ENCODE data around the gene ZER1.

The ZER1 gene

DNA sequence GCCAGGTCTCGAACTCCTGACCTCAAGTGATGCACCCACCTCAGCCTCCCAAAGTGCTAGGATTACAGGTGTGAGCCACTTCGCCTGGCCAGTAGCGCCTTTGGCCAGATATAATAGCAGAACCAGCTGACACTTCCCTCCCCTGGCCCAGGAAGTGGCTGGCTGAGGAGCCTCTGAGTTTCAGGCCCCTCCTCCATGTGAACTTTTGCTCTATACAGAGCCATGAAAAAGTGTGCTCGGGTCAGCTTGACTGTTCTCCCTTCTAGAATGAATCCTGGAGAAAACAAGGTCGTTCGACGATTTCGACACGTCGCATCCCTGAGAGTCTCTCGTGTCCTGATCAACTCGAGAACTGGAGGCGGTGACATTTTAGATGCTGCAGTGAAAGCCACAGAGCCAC lies 39.2 kb downstream of the ZER1 start:
- DNase-seq, result no peak

DNA sequence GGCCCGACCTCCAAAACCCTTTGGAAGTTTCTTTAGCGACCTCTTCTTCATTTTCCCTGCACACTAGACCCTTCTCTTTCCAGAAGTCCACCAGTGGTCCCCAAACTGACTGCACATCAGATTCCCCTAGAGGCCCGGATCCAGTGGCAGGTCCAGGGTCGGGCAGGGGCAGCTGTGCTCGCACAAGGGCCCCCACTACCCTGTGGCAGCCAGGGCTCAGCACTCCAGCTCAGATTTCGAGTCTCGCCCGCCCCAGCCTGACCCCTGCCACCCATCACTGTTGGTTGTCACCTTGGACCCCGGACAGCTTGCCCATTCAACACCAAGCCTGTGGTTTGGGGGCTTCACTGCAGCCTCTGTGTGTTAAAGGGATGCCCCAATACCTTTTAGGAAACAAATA lies 40.0 kb downstream of the ZER1 start:
- no peak for DNase-seq

DNA sequence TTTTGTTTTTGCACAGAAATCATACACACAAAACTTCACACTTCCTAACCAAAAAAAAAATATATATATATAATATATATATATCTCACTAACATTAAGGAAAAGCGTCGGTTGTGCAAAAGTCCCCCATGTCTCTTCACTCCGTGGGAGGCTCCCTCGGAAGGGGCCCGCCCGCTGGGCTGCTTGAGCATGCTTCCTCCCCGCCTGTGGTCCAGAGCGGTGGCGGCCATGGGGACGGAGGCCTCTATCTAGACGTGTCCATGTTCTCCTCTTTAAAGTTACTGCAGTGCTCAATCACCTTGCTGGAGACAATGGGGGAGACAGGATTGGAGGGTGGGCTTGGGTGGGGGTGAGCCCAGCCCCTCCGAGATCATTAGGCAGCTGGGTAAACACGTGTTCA lies 40.6 kb downstream of the ZER1 start:
- DNase-seq, result no peak

DNA sequence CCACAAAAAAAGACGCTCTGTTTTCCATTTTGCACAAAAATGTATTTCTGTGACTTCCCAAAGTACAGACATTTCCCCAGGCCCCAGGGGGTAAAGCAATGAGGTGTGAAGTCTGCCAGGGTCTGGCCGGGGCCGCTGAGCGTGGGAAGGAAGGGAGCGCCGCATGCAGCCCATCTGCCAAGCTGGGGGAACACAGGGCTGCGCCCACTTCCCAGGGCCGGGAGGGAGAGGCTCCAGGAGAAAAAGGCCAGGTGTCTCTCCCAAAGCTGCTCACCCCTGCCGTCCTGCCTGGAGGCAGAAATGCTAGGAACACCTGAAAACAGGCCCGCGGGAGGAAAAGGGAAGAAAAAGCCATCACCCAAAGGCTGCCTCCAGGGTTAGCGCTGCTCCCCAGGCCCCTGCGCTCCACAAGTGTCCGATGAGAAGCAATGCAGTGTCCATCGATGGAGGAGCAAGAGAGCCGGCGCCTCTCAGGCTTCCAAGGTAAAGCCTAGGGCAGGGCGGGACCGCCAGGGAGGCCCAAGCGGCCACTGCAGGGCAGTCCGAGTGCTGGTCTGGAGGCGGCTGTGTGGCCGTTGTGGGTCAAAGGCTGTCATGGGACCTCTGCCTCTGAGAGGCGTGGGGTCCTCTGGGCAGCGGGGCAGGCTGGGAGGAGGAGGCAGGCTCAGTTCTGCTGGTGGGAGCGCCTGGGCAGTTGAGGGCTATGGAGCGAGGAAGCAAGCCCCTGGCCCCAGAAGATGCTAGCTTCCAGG lies 41.8 kb downstream of the ZER1 start:
- DNase-seq, result no peak

DNA sequence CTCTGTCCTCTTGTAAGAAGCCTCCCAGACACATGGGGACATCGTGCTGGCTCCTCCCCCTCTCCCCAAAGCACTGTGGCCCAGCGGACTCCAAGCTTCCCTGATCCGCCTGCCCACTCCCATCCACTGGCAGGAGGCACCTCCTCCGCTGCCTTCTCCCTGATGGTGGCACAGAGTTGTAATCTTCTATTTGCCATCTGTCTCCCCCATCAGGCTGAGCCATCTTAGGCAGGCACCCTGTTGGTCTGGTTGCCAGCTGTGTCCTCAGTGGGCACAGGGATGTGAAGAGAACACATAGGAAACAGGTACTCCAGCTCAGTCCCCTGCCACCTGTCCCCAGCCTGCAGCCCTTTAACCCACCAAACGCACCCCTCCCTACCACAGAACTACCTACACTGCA lies 42.4 kb downstream of the ZER1 start:
- DNase-seq, result no peak

DNA sequence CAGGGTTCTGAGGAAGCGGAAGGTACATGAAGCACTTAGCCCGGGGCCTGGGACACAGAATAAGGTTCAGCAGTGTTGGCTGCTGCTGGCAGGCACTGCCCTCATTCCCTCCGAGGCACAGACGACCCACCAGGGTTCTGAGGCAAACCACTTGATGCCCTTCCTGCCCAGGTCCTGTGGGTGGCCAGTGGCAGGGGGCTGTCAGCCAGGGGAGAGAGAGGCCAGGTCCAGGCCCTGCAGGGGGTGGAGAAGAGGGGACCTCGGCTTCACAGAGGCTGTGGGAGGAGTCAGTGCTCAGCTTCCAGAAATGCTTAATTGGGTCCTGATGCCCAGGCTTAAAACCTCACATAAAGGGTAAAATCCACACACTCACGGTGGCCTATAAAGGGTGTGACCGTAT lies 43.4 kb downstream of the ZER1 start:
- DNase-seq, result no peak

DNA sequence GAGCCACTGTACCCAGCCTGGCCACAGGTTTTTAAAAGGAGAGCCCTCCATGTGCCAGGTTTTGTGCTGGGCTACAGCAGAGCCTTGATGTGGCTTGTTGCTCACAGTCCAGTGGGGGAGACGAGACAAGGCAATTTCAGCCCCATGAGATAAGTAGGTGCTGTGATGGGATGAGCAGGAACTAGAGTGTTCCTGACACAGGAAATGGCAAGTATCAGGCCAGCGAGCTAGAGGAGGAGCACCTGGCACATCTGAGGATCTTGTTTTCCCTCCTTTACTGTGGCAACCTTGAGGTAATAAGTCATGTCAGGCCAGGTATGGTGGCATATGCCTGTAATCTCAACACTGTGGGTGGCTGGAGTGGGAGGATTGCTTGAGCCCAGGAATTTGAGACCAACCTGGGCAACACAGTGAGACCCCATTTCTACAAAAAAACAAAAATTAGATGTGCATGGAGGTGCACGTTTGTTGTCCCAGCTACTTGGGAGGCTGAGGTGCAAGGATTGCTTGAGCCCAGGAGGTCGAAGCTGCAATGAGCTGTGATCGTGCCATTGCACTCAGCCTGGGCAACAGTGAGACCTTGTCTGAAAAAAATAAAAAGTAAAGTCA lies 44.0 kb downstream of the ZER1 start:
- DNase-seq, result no peak

DNA sequence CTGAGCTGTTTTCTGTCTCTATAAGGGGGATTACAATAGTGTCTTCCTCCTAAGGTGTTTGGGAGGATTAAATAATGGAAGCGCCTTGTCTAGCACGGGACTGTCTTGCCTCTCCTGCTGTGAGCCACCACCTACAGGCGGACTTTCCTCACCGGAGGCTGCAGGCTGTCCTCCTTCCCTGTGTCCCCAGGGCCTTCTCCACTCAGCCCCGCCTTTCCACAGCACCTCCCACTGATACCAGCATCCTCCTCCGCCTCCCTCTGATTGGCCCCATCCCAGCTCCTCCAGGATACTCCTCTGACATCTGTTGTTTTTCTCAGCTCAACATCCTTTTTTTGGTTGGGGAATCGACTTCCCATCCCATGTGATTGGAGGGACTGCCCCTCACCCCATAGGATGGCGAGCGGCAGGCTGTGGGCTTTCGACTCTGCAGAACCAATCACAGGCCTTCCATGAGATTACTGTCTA lies 46.9 kb downstream of the ZER1 start:
- DNase-seq, result peak; percentile 30

DNA sequence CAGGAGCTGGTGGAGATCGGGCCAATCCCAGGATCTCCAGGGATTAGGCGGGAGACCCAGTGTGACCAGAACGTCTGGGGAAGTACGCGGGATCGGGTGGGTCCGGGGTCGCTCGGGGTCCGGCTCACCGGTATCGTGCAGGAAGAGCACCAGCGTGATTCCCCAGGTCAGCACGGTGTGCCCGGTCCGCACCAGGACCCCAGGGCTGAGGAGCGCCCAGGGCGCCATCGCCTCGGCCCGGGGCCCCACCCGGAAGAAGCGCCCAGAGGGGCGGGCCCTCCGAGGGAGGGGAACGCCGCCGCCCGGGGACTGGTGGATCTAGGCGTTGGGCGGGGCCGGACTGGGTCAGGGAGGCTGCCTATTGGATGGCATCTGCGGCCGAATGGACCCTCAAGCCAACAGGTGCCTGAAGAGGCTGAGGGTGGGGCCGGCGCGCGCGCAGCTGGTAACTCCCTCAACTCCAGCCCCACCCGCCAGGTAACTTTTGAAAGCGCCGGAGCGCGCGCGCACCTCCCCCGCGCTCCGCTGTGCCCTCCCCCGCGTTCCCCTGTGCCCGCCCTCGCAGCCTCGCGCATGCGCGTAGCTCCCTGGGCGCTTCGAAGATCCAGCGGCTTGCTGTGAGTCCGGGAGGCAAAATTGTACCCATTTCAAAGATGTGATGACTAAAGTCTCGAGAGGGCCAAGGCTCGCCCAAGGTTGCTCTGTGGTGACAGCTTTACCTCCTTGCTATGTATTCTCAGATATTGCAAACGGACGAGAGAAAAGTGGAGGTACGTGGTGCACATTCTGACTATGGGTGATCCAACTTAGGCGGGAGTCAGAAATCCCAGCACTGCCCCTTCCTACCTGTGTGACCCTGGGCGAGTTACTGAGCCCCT lies 47.6 kb downstream of the ZER1 start, which contains the start of gene ZDHHC12:
Gene ZDHHC12 (minus strand): TSS at position 262 of the 878 bp plus-strand sequence. CDS start 34 bp downstream, at position 228.
- peak; percentile 99 for DNase-seq

DNA sequence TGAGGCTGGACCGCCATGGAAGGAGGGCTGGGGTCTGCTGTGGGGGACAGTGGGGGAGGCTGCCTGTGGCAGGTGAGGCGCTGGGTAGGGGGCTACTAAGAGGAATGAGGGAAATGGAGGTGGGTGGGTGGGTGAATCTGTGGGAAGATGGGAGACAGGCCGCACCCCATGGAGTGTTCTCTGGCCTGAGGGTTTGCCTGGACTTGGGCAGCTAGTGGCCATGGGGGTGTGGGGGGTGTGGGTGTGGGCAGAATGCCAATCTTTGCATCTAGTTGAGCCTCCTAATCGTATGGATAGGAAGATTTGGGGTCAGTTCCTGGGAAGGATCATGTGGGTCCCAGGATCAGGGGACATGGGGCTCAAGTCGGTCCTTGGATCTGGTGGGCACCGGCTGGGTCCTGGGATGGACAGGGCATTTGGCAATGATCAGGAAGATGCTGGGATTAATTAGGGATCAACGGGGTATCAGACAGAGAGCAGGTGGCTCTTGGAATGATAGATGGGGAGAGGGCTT lies 48.3 kb downstream of the ZER1 start:
- no peak for DNase-seq

DNA sequence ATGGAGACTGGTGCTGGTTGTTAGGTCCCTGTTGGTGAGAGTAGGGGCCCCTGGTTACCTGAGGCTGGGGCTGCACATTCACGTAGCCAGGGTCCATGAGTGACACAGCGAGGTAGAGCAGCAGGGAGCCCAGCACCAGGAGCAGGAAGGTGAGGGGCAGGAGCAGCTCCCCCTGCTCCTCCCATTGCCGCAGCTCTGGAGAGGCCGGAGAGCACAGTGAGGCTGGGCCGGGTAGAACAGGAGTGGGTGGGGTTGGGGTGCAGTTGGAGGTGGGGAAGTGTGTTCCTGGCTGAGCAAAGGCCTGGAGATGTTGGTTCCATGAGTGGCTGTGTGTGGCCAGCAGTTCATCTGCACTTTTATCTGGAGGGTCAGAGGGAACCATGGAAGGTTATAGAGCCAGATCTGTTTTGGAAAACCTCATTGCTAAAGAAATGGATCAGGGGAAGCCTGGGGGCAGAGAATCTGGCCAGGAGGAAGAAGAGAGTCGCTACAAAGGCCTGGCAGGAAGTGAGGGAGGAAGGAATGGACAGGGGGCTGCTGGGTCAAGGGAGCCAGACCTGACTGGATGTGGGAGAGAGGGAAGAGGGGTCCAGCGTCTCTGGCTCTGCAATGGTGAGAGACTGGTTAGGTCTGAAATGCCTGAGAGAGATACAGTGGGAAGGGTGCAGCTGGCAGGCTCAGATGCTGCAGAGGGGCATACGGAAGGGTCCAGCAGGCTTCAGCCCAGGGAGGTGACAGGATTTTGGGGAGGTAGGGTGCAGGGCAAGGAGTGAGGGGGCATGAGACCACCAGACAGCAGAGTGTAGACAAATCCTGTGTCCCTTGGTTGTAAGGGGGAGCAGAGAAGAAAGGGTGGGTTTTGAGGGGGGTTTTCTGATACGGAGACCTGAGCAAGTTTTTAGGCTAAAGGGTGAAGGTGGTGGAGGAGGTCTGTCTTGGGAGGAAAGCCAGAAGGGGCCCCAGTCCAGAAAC lies 49.1 kb downstream of the ZER1 start:
- DNase-seq, result no peak

DNA sequence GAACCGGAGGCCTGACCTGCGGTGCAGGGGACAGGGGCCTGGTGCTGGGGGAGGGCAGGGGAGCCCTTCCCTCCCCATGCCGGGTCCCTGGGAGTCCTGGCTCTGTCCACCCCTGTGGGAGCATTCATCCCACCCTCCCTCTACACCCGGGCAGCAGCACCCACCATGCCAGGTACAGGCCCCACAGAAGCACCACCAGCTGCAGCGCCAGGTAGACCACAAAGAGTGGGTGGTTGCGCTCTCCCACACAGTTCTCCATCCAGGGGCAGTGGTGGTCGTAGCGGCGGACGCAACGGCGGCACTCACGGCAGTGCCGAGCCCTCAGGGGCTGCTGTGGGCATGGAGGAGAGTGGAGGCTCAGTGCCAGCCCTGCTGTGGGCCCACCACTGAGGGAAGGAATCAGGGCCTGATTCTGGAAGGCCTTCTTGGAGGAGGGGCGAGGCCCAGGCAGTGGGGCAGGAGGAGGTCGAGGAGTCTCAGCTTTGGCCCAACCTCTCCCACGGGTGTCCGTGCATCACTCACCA lies 50.2 kb downstream of the ZER1 start:
- DNase-seq, result no peak

DNA sequence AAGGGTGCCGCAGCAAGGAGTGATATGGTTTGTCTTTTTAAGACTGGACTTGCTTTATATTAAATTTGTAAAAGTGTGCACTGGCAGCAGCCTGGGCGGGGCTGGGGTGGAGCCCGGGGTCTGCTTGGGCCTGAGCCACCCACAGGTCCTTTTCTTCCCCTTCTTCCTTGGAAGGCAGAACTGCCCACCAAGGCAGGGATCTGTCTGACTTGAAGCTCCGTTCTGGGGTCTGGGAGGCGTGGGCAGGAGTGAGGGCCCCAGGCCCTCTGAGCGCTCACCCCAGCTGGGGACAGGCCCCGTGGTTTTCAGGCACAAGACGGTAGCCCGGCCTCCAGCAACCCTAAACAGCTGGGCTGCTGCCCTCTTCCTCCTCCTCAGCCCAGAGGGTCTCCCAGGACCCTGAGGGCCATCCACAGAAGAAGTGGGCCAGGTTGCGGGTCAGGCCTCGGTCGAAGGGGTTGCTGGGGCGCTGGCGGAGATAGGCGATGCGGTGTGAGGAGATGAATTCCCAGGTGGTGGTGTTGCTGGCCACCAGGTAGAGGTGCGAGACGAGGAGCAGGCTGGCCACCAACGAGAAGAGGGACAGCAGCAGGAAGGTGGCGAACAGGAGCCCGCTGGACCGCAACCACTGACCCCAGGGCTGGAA lies 50.8 kb downstream of the ZER1 start:
- no peak for DNase-seq

DNA sequence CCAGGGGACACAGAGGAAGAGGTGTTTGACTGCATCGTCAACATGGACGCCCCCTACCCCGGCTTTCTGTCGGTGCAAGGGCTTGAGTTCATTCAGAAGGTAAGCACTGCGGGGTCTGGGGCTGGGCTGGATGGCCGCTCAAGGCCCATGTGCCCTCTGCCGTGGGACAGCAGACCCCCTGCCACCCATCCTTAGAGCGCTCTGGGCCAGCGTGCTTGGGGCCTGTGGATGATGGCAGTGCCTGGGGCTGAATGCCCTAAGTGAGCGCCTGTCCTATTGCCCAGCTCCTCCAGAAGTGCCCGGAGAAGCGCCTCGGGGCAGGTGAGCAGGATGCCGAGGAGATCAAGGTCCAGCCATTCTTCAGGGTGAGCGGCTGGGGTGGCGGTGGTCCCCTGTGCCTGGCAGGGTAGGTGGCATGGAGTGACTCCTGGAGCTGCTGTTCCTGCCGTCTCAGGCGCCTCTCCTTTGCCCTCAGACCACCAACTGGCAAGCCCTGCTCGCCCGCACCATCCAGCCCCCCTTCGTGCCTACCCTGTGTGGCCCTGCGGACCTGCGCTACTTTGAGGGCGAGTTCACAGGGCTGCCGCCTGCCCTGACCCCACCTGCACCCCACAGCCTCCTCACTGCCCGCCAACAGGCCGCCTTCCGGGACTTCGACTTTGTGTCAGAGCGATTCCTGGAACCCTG lies 51.7 kb downstream of the ZER1 start:
- DNase-seq, result no peak

DNA sequence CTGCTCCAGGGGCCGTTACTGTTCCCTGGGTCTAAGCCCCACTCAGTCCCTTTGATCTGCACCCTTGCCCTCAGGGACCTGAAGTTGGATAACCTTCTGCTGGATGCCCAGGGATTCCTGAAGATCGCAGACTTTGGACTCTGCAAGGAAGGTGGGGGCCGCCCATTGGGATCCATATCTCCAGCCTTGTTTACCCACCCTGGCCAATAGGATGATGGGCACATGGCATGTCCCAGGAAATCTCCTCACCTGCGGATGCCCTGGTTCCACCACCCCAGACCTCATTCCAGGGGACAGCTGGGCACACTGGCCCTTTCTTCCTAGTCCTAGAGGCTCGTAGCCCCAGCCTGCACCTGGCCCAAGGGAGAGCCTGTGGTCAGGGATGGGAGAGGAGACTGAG lies 53.3 kb downstream of the ZER1 start:
- DNase-seq, result no peak

DNA sequence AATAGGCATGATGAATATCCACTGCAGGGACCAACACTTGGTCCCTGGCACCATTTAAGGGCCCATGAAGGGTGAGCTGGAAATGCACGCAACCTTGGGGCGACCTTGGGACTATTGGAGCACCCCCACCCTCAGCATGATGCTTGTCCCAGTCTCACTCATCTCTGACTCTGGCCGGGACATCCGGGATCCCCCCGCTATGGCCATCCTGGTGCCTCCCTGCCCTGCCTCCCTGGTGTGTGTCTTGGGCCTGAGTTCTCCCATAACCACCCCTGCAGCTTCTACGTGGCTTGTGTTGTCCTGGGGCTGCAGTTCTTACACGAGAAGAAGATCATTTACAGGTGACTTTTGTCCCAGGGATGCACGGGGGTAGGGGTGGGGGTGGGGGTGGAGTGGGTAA lies 53.7 kb downstream of the ZER1 start:
- no peak for DNase-seq

DNA sequence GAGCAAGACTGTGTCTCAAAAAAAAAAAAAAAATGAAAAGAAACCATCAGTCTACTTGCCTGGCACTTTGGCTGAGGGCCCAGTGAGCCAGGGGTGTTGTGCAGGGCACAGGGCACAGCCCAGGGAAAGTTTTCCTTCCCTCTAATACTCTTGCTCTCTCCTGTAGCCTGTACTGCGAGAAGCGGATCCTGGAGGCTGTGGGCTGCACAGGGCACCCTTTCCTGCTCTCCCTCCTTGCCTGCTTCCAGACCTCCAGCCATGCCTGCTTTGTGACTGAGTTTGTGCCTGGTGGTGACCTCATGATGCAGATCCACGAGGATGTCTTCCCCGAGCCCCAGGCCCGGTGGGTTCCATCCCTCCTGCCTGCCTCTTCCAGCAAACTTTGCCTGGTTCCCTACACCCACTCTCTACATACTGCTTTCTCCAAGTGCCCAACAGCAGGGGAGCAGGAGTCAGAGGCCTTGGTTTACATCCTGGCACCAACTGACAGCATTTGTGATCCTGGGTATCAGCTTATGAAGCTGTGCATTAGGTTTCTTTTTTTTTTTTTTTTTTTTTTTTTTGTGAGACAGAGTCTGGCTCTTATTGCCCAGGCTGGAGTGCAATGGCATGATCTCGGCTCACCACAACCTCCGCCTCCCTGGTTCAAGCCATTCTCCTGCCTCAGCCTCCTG lies 55.0 kb downstream of the ZER1 start:
- no peak for DNase-seq

DNA sequence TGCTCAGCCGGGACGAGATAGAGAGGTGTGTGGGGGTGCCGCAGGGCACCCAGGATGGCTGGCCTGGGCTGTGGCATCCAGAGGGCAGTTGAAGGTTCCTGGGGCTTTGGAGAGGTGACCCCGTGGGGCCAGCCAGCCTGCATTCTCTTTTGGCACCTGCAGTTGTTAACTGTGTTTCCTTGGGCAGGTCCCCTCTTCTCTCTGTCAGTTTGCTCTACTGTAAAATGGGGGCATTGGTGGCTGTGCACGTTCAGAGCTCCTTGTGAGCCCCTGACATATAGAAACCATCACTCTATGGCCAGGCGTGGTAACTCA lies 56.3 kb downstream of the ZER1 start:
- DNase-seq, result no peak

DNA sequence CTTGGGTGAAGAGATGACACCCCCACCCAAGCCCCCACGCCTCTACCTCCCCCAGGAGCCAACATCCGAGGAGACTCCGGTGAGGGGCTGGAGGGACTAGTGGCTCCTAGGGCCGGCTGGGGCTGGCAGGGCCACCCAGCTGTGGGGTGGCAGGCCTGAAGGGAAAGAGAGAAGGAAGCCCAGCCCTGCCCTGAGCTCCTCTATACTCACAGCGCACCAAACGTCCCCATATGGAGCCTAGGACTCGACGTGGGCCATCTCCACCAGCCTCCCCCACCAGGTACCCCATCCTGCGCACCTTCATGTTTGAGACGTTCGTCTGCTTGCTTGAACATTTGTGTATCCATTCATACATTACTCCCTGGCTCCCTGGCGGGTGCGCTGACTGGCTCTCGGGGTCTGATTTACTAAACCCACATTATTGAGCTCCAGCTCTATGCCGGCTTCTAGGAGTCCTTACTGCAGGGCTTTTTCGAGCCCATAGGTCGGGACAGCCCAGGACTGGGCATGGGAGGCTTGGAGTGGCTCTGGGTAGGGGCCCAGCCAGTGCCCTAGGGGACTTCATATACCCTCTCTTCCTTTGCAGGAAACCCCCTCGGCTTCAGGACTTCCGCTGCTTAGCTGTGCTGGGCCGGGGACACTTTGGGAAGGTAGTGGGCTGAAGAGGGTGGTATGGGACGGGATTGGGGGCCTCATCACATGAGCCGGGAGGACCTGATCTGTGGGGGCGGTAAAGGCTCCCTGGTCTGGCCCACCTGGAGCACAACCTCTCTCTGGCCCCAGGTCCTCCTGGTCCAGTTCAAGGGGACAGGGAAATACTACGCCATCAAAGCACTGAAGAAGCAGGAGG lies 56.9 kb downstream of the ZER1 start:
- DNase-seq, result no peak
